WTC11 (cell line): Measurements from ENCODE around the gene PCDHA11. TPM values are rescaled to one million over a fixed set of nuclear protein-coding genes. Genes with fewer than 3 reads are reported as not detected.

Source experiments
- ATAC-seq: fragments of 200-7000 bp; cut with Tn5 transposase; 2 replicates; pipeline ENCODE4 v1.10.0; 2021; ENCODE audit warnings: mild to moderate bottlenecking, moderate library complexity
- CTCF ChIA-PET: fragments of 300-600 bp; sonication (Branson Sonifier 250); formaldehyde crosslinking; loops from one replicate; lab custom pipeline; 2021; ENCODE audit warnings: antibody characterized with exemption; lab: Charles Lee
- POLR2A ChIA-PET: fragments of 350-600 bp; sonication (Branson Sonifier 250); formaldehyde crosslinking; loops from one replicate; lab custom pipeline; 2021; ENCODE audit warnings: antibody characterized with exemption; lab: Charles Lee
- DNase-seq: peaks from one replicate; pipeline ENCODE4 v3.0.0; 2021; ENCODE audit warnings: low spot score
- H3K27ac Mint-ChIP-seq: 2 replicates; pipeline ENCODE4 v1.8.0; 2021; ENCODE audit warnings: mixed read lengths
- H3K27me3 Mint-ChIP-seq: 2 replicates; pipeline ENCODE4 v1.8.0; 2021; ENCODE audit warnings: low read depth, mild to moderate bottlenecking, moderate library complexity, mixed read lengths
- H3K36me3 Mint-ChIP-seq: 2 replicates; pipeline ENCODE4 v1.8.0; 2021; ENCODE audit warnings: mixed read lengths
- H3K4me1 Mint-ChIP-seq: 2 replicates; pipeline ENCODE4 v1.8.0; 2022; ENCODE audit warnings: mixed read lengths
- H3K4me3 Mint-ChIP-seq: 2 replicates; pipeline ENCODE4 v1.8.0; 2021; ENCODE audit warnings: mild to moderate bottlenecking, moderate library complexity, mixed read lengths
- H3K9me3 Mint-ChIP-seq: 2 replicates; pipeline ENCODE4 v1.8.0; 2021; ENCODE audit warnings: mixed read lengths
- AR ChIP-seq: fragments of 250-450 bp; sonication (Bioruptor Pico); IDR thresholded peaks from 2 replicates; pipeline ENCODE4 v1.9.0; 2021; ENCODE audit warnings: mild to moderate bottlenecking
- ATF2 ChIP-seq: sonication (generic); formaldehyde crosslinking; IDR thresholded peaks from 2 replicates; pipeline ENCODE4 v1.8.1; 2022; ENCODE audit warnings: low read depth, missing genetic modification reagents, borderline replicate concordance
- ATF3 ChIP-seq: sonication (generic); formaldehyde crosslinking; conservative IDR thresholded peaks from 2 replicates; pipeline ENCODE4 v1.8.1; 2022; ENCODE audit warnings: mild to moderate bottlenecking, missing genetic modification reagents
- ELF4 ChIP-seq: sonication (generic); formaldehyde crosslinking; IDR thresholded peaks from 2 replicates; pipeline ENCODE4 v1.8.1; 2022; ENCODE audit warnings: low read depth, mild to moderate bottlenecking, moderate library complexity, missing genetic modification reagents
- EMX1 ChIP-seq: fragments of 250-450 bp; sonication (Bioruptor Pico); IDR thresholded peaks from 2 replicates; pipeline ENCODE4 v1.8.0; 2021; ENCODE audit warnings: mild to moderate bottlenecking
- ESRRA ChIP-seq: sonication (generic); formaldehyde crosslinking; IDR thresholded peaks from 2 replicates; pipeline ENCODE4 v1.8.1; 2022; ENCODE audit warnings: mild to moderate bottlenecking, missing genetic modification reagents, borderline replicate concordance
- FOXK1 ChIP-seq: sonication (generic); formaldehyde crosslinking; IDR thresholded peaks from 2 replicates; pipeline ENCODE4 v1.8.0; 2022; ENCODE audit warnings: mild to moderate bottlenecking, moderate library complexity, missing genetic modification reagents
- HMGA2 ChIP-seq: fragments of 250-450 bp; sonication (Bioruptor Pico); IDR thresholded peaks from 2 replicates; pipeline ENCODE4 v1.4.0; 2021; ENCODE audit warnings: mild to moderate bottlenecking, moderate library complexity
- JAZF1 ChIP-seq: fragments of 250-450 bp; sonication (Bioruptor Pico); IDR thresholded peaks from 2 replicates; pipeline ENCODE4 v1.9.0; 2021; ENCODE audit warnings: moderate library complexity, mild to moderate bottlenecking, inconsistent platforms
- JUN ChIP-seq: sonication (generic); formaldehyde crosslinking; IDR thresholded peaks from 2 replicates; pipeline ENCODE4 v1.8.0; 2023; ENCODE audit warnings: mild to moderate bottlenecking, missing genetic modification reagents
- OVOL2 ChIP-seq: fragments of 250-450 bp; sonication (Bioruptor Pico); IDR thresholded peaks from 2 replicates; pipeline ENCODE4 v1.9.0; 2021; ENCODE audit warnings: mild to moderate bottlenecking, borderline replicate concordance
- PREB ChIP-seq: sonication (generic); formaldehyde crosslinking; IDR thresholded peaks from 2 replicates; pipeline ENCODE4 v1.8.1; 2022; ENCODE audit warnings: mild to moderate bottlenecking, missing genetic modification reagents, moderate library complexity, borderline replicate concordance
- PRRX2 ChIP-seq: fragments of 250-450 bp; sonication (Bioruptor Pico); IDR thresholded peaks from 2 replicates; pipeline ENCODE4 v1.8.0; 2021; ENCODE audit warnings: mild to moderate bottlenecking
- TEAD1 ChIP-seq: sonication (generic); formaldehyde crosslinking; IDR thresholded peaks from 2 replicates; pipeline ENCODE4 v1.8.0; 2022; ENCODE audit warnings: mild to moderate bottlenecking, missing genetic modification reagents
- USF1 ChIP-seq: sonication (generic); formaldehyde crosslinking; IDR thresholded peaks from 2 replicates; pipeline ENCODE4 v1.8.0; 2022; ENCODE audit warnings: mild to moderate bottlenecking, missing genetic modification reagents
- ZNF423 ChIP-seq: fragments of 250-450 bp; sonication (Bioruptor Pico); IDR thresholded peaks from 2 replicates; pipeline ENCODE4 v2.1.2; 2022; ENCODE audit warnings: mild to moderate bottlenecking, moderate library complexity
- ZNF671 ChIP-seq: fragments of 250-450 bp; sonication (Bioruptor Pico); IDR thresholded peaks from 2 replicates; pipeline ENCODE4 v1.8.0; 2021; ENCODE audit warnings: mild to moderate bottlenecking
- total RNA-seq: library from RNA; stranded (reverse); gene quantifications from 3 replicates; pipeline ENCODE4 v1.2.3, GENCODE V29; 2021
- TF ChIP-seq, protein P1 (sequence below): fragments of 250-450 bp; sonication (Bioruptor Pico); IDR thresholded peaks from 2 replicates; pipeline ENCODE4 v2.1.2; 2022; ENCODE audit warnings: mild to moderate bottlenecking, moderate library complexity
- TF ChIP-seq, protein P2 (sequence below): sonication (generic); formaldehyde crosslinking; conservative IDR thresholded peaks from 2 replicates; pipeline ENCODE4 v1.8.1; 2023; ENCODE audit warnings: mild to moderate bottlenecking, low read depth, missing genetic modification reagents, moderate library complexity

PCDHA11 gene
- total RNA-seq, 1 experiment from 2014 or later: 8.7 TPM

GRCh38 chr5:140857987-140858240 is 10.8 kb upstream of the PCDHA11 start:
- ChIA-PET CTCF (interaction anchor here (0.7 to 4.0 kb wide), 7 partner anchors 11 to 182 kb away, joined by 3 to 61 read pairs (median 5); partner anchors contain the start of genes PCDHA1, PCDHA11 and PCDHA8), POLR2A (no interaction called here)
- peaks cover 42% of the 10 kb centered on the region for H3K36me3 Mint-ChIP-seq

More at GRCh38 chr5:140857987-140858240, 10.8 kb upstream of the PCDHA11 start:
- Mint-ChIP-seq H3K9me3 (peaks cover 28% of the 10 kb centered on the region), H3K4me1 (peaks cover 23% of the 10 kb centered on the region), H3K27ac (no peak overlapping the region), H3K4me3 (peak overlapping the region; percentile 30), H3K27me3 (no peaks in the 10 kb centered on the region)
- TF ChIP-seq JUN (CRISPR knock-in tag) (no peak), OVOL2 (CRISPR knock-in tag) (no peak), JAZF1 (CRISPR knock-in tag) (no peak), ELF4 (CRISPR knock-in tag) (no peak), AR (CRISPR knock-in tag) (no peak), EMX1 (CRISPR knock-in tag) (no peak), ATF3 (CRISPR knock-in tag) (no peak), PRRX2 (CRISPR knock-in tag) (no peak), ZNF671 (CRISPR knock-in tag) (no peak), HMGA2 (CRISPR knock-in tag) (no peak), ZNF423 (CRISPR knock-in tag) (no peak), ATF2 (CRISPR knock-in tag) (no peak), TEAD1 (CRISPR knock-in tag) (no peak), ESRRA (CRISPR knock-in tag) (no peak), USF1 (no peak), FOXK1 (CRISPR knock-in tag) (no peak), PREB (CRISPR knock-in tag) (no peak)
- TF ChIP-seq, protein P1, sequence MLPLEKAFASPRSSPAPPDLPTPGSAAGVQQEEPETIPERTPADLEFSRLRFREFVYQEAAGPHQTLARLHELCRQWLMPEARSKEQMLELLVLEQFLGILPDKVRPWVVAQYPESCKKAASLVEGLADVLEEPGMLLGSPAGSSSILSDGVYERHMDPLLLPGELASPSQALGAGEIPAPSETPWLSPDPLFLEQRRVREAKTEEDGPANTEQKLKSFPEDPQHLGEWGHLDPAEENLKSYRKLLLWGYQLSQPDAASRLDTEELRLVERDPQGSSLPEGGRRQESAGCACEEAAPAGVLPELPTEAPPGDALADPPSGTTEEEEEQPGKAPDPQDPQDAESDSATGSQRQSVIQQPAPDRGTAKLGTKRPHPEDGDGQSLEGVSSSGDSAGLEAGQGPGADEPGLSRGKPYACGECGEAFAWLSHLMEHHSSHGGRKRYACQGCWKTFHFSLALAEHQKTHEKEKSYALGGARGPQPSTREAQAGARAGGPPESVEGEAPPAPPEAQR (CRISPR knock-in tag): no peak
- TF ChIP-seq, protein P2, sequence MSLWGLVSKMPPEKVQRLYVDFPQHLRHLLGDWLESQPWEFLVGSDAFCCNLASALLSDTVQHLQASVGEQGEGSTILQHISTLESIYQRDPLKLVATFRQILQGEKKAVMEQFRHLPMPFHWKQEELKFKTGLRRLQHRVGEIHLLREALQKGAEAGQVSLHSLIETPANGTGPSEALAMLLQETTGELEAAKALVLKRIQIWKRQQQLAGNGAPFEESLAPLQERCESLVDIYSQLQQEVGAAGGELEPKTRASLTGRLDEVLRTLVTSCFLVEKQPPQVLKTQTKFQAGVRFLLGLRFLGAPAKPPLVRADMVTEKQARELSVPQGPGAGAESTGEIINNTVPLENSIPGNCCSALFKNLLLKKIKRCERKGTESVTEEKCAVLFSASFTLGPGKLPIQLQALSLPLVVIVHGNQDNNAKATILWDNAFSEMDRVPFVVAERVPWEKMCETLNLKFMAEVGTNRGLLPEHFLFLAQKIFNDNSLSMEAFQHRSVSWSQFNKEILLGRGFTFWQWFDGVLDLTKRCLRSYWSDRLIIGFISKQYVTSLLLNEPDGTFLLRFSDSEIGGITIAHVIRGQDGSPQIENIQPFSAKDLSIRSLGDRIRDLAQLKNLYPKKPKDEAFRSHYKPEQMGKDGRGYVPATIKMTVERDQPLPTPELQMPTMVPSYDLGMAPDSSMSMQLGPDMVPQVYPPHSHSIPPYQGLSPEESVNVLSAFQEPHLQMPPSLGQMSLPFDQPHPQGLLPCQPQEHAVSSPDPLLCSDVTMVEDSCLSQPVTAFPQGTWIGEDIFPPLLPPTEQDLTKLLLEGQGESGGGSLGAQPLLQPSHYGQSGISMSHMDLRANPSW (CRISPR knock-in tag): no peak
- DNase-seq (no peak), ATAC-seq (no peak)
